ENCODE measurements around the gene SH3RF3. TPM values are rescaled to one million over a fixed set of nuclear protein-coding genes. Genes with fewer than 3 reads are reported as not detected.

The SH3RF3 gene
- total and polyA plus RNA-seq, 2 donors (not counting 1 experiment from before 2014, with no cell fraction given), result 8.3 to 10.1 TPM

- Histone ChIP-seq H3K4me1 (ENCODE audit: control insufficient read depth, extremely low read depth, insufficient read depth, low read length) (peaks cover 4% of the 10 kb centered on the region), H4K20me1 (ENCODE audit: control insufficient read depth, extremely low read depth, insufficient read depth, low read length) (no peaks in the 10 kb centered on the region), H3K9ac (ENCODE audit: insufficient read depth, low read length) (no peak overlapping the region), H3K4me3 (replicated peaks in 1 of 4; ENCODE audit: control extremely low read depth in 1 of 4, insufficient read depth in 1 of 4, low read depth in 3 of 4, low read length in 4 of 4) (no peak overlapping the region), H3K4me2 (ENCODE audit: extremely low read depth, insufficient read depth, low read length) (no peak overlapping the region), H3K79me2 (ENCODE audit: control insufficient read depth, insufficient read depth, low read length) (peaks cover 29% of the 10 kb centered on the region), H2AFZ (ENCODE audit: low read length) (no peak overlapping the region), H3K27me3 (ENCODE audit: control insufficient read depth, insufficient read depth, low read length) (no peaks in the 10 kb centered on the region), H3K36me3 (ENCODE audit: control insufficient read depth, insufficient read depth, low read length) (no peaks in the 10 kb centered on the region), H3K27ac (ENCODE audit: insufficient read depth, low read length) (no peak overlapping the region), H3K9me3 (ENCODE audit: control insufficient read depth, insufficient read depth, low read depth, low read length) (no peaks in the 10 kb centered on the region)
- TF ChIP-seq CTCF (conservative IDR thresholded peaks at IDR 0.05 in 1 of 2, IDR thresholded peaks at IDR 0.05 in 1 of 2; ENCODE audit: low read depth in 1 of 2, low read length in 2 of 2) (no peak), EZH2 (IDR thresholded peaks at IDR 0.05; ENCODE audit: low read length, missing control alignments) (no peak)
- DNase-seq (ENCODE audit: low read depth in 2 of 2), result no peak
These were observed 103.1 kb downstream of the SH3RF3 start for GRCh38 chr2:109231996-109232705.

- Histone ChIP-seq H2AFZ (ENCODE audit: low read length) (no peak overlapping the region), H3K27me3 (ENCODE audit: control insufficient read depth, insufficient read depth, low read length) (no peaks in the 10 kb centered on the region), H4K20me1 (ENCODE audit: control insufficient read depth, extremely low read depth, insufficient read depth, low read length) (no peaks in the 10 kb centered on the region), H3K79me2 (ENCODE audit: control insufficient read depth, insufficient read depth, low read length) (peaks cover 28% of the 10 kb centered on the region), H3K4me1 (ENCODE audit: control insufficient read depth, extremely low read depth, insufficient read depth, low read length) (peaks cover 5% of the 10 kb centered on the region), H3K9ac (ENCODE audit: insufficient read depth, low read length) (no peak overlapping the region), H3K9me3 (ENCODE audit: control insufficient read depth, insufficient read depth, low read depth, low read length) (no peaks in the 10 kb centered on the region), H3K36me3 (ENCODE audit: control insufficient read depth, insufficient read depth, low read length) (no peaks in the 10 kb centered on the region), H3K27ac (ENCODE audit: insufficient read depth, low read length) (no peak overlapping the region), H3K4me3 (replicated peaks in 1 of 4; ENCODE audit: control extremely low read depth in 1 of 4, insufficient read depth in 1 of 4, low read depth in 3 of 4, low read length in 4 of 4) (no peak overlapping the region), H3K4me2 (ENCODE audit: extremely low read depth, insufficient read depth, low read length) (no peak overlapping the region)
- TF ChIP-seq CTCF (conservative IDR thresholded peaks at IDR 0.05 in 1 of 2, IDR thresholded peaks at IDR 0.05 in 1 of 2; ENCODE audit: low read depth in 1 of 2, low read length in 2 of 2) (no peak), EZH2 (IDR thresholded peaks at IDR 0.05; ENCODE audit: low read length, missing control alignments) (no peak)
- no peak for DNase-seq (ENCODE audit: low read depth in 2 of 2)
These were observed 103.9 kb downstream of the SH3RF3 start for GRCh38 chr2:109232909-109233308.

- Histone ChIP-seq H3K79me2 (ENCODE audit: control insufficient read depth, insufficient read depth, low read length) (peaks cover 26% of the 10 kb centered on the region), H3K4me1 (ENCODE audit: control insufficient read depth, extremely low read depth, insufficient read depth, low read length) (peaks cover 9% of the 10 kb centered on the region)
- DNase-seq (ENCODE audit: low read depth in 2 of 2), result no peak
These were observed 104.6 kb downstream of the SH3RF3 start for GRCh38 chr2:109233643-109234042.

More at GRCh38 chr2:109233643-109234042, 104.6 kb downstream of the SH3RF3 start:
- no peak overlapping the region for H3K27ac ChIP-seq (ENCODE audit: insufficient read depth, low read length)
- no peak for TF ChIP-seq EZH2 (IDR thresholded peaks at IDR 0.05; ENCODE audit: low read length, missing control alignments)
- H2AFZ ChIP-seq (ENCODE audit: low read length), result no peak overlapping the region
- H3K27me3 ChIP-seq (ENCODE audit: control insufficient read depth, insufficient read depth, low read length), result no peaks in the 10 kb centered on the region
- no peak overlapping the region for H3K4me2 ChIP-seq (ENCODE audit: extremely low read depth, insufficient read depth, low read length)
- no peaks in the 10 kb centered on the region for H3K9me3 ChIP-seq (ENCODE audit: control insufficient read depth, insufficient read depth, low read depth, low read length)
- no peaks in the 10 kb centered on the region for H4K20me1 ChIP-seq (ENCODE audit: control insufficient read depth, extremely low read depth, insufficient read depth, low read length)
- no peak overlapping the region for H3K9ac ChIP-seq (ENCODE audit: insufficient read depth, low read length)
- no peaks in the 10 kb centered on the region for H3K36me3 ChIP-seq (ENCODE audit: control insufficient read depth, insufficient read depth, low read length)
- no peak overlapping the region for H3K4me3 ChIP-seq (replicated peaks in 1 of 4; ENCODE audit: control extremely low read depth in 1 of 4, insufficient read depth in 1 of 4, low read depth in 3 of 4, low read length in 4 of 4)

Measured in fibroblast of lung (primary cell).